Testis (tissue), 2 donors: Measurements from ENCODE around the gene ANKS1B.

Experiments used
- POLR2A ChIP-seq: fragments of 450-650 bp; IDR thresholded peaks from one replicate; pipeline ENCODE4 v1.6.1; 2017; ENCODE audit warnings: antibody characterized with exemption, mild to moderate bottlenecking, moderate library complexity
- TF ChIP-seq, protein P1 (sequence below), 3 experiments: fragments of 450-650 bp in 2 of 3; fragments of 200-600 bp in 1 of 3; sonication (generic) in 1 of 3; IDR thresholded peaks; one replicate each; pipeline ENCODE4 v1.5.1; 2016 to 2019; ENCODE audit warnings: antibody characterized with exemption in 3 of 3, mild to moderate bottlenecking in 2 of 3, moderate library complexity in 1 of 3

DNA sequence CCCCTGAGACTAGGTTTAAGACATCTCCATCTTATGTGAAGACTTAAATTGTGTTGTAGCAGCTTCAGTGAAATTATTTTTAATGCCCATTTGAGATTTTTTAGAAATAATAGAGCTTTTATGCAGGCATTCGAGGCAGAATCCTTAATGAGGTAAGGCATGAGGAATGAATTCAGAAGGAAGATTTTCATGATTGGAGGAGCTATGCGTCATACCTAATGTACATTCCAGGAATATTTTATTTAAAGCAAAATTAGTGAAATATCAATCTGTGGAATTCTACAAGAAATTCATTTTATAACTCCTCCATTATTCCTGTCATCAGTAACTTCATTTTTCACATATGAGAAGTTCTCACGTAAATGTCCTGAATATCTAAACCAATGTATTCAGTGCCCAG lies 373.1 kb downstream of the ANKS1B start:
- TF ChIP-seq, protein P1, sequence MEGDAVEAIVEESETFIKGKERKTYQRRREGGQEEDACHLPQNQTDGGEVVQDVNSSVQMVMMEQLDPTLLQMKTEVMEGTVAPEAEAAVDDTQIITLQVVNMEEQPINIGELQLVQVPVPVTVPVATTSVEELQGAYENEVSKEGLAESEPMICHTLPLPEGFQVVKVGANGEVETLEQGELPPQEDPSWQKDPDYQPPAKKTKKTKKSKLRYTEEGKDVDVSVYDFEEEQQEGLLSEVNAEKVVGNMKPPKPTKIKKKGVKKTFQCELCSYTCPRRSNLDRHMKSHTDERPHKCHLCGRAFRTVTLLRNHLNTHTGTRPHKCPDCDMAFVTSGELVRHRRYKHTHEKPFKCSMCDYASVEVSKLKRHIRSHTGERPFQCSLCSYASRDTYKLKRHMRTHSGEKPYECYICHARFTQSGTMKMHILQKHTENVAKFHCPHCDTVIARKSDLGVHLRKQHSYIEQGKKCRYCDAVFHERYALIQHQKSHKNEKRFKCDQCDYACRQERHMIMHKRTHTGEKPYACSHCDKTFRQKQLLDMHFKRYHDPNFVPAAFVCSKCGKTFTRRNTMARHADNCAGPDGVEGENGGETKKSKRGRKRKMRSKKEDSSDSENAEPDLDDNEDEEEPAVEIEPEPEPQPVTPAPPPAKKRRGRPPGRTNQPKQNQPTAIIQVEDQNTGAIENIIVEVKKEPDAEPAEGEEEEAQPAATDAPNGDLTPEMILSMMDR (IDR thresholded peaks at IDR 0.05): no peak
- no peak for TF ChIP-seq POLR2A
